Epithelial cell of umbilical artery (primary cell): Measurements from ENCODE around the gene OR52B2. TPM values are rescaled to one million over a fixed set of nuclear protein-coding genes. Genes with fewer than 3 reads are reported as not detected.

ENCODE experiments used
- total RNA-seq: library from RNA; depleted of rRNA; stranded (reverse); fragments of >200 nt; gene quantifications from 2 replicates; pipeline ENCODE4 v1.2.3, GENCODE V29; 2014

Gene OR52B2
- not detected in 2 replicates for total RNA-seq

GRCh38 chr11:6170226-6170625, at the start of gene OR52B2:
OR52B2 (minus strand) TSS chr11:6170326; CDS start chr11:6170326, 0 bp downstream.

GRCh38 chr11:6205366-6205765, 35.2 kb upstream of the OR52B2 start, which contains the start of gene C11orf42:
C11orf42 (plus strand) TSS chr11:6205557; CDS start chr11:6205616, 59 bp downstream.

GRCh38 chr11:6199174-6199810, 29.2 kb upstream of the OR52B2 start, which contains the start of gene OR52W1:
OR52W1 (plus strand) TSS chr11:6199224; CDS start chr11:6199224, 0 bp downstream.

Other genes with a start within 250 kb of the OR52B2 start
- gene OR56A3, start 228.1 kb downstream of the OR52B2 start, total RNA-seq, result not detected in 2 replicates
- gene OR56A5, start 201.8 kb downstream of the OR52B2 start, total RNA-seq, result not detected in 2 replicates
- gene OR52L1, start 183.3 kb downstream of the OR52B2 start, total RNA-seq, result not detected in 2 replicates
- gene OR56A4, start 163.4 kb downstream of the OR52B2 start, total RNA-seq, result not detected in 2 replicates
- under 0.01 TPM in 1 of 2 replicates, not detected in the other for gene OR56A1, start 139.6 kb downstream of the OR52B2 start, total RNA-seq
- gene OR56B4, start 62.6 kb downstream of the OR52B2 start, total RNA-seq, result not detected in 2 replicates
- gene OR52W1, start 28.9 kb upstream of the OR52B2 start, total RNA-seq, result not detected in 2 replicates
- gene C11orf42, start 35.2 kb upstream of the OR52B2 start, total RNA-seq, result not detected in 2 replicates
- gene FHIP1B, start 64.3 kb upstream of the OR52B2 start, total RNA-seq, result 6.2 and 8.4 TPM in 2 replicates
- under 0.01 TPM in 1 of 2 replicates, not detected in the other for gene CNGA4, start 68.8 kb upstream of the OR52B2 start, total RNA-seq
- gene CCKBR, start 89.5 kb upstream of the OR52B2 start, total RNA-seq, result not detected in 2 replicates
- 135 and 389 TPM in 2 replicates for gene CAVIN3, start 150.2 kb upstream of the OR52B2 start, total RNA-seq
- gene SMPD1, start 220.1 kb upstream of the OR52B2 start, total RNA-seq, result 11.0 and 17.5 TPM in 2 replicates
- gene APBB1, start 248.8 kb upstream of the OR52B2 start, total RNA-seq, result 46.1 and 47.3 TPM in 2 replicates